Stimulated activated CD4-positive, alpha-beta T cell treated with anti-CD3 and anti-CD28 coated beads, Interleukin-12 subunit alpha, Interleukin-12 subunit beta, amount 100 ng/mL, for 48 hours (primary cell): ENCODE measurements around the gene CEP83.

ENCODE experiments used
- DNase-seq, 3 donors: peaks; one replicate each; pipeline ENCODE4 v3.0.0-alpha.2; 2020; ENCODE audit warnings: low read depth in 2 of 3, low spot score in 1 of 3

CEP83 gene

GRCh38 chr12:94308612-94309011, 151.1 kb downstream of the CEP83 start:
- no peak for DNase-seq

DNA sequence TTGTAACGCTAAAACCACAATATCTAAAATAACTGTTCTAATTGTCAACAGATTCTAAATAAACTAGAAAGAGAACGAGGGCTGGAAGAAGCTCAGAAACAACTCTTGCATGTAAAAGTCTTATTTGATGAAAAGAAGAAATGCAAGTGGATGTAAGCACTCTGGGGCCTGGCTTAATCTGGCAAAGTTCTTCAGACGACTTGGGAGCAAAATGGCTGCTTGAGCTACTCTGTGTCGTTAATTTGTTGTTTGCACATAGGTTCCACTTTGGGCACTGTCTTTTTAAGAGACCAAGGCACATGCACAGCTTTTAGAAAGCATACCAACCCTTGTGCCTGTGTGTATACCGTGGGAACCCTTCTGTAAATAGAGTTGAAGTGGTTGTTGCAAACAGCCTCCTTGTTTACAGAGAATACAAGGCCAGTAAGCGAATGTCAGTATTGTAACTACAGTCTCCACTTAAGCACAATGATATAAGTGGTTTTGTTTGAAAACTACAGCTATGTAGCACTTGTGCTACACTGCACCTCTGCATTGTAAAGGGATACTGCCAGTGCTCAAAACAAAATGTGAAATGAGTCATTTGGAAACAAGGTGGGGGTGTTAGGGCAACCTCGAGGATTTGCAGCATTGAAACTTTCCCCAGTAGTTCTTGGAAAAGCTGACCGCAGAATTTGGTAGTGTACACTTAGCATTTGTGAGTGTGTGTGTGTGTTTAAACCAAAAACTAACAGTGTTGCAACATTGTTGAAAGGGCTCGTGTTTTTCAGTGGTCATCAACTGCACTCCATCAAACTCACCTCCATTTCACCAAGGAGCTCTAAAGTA, 154.3 kb downstream of the CEP83 start:
- DNase-seq, result peak; percentile 24 to 62 (median 34)

- DNase-seq, result no peak
These were observed 155.1 kb downstream of the CEP83 start for GRCh38 chr12:94304566-94305061.

GRCh38 chr12:94304012-94304411, 155.7 kb downstream of the CEP83 start:
- no peak for DNase-seq

DNA sequence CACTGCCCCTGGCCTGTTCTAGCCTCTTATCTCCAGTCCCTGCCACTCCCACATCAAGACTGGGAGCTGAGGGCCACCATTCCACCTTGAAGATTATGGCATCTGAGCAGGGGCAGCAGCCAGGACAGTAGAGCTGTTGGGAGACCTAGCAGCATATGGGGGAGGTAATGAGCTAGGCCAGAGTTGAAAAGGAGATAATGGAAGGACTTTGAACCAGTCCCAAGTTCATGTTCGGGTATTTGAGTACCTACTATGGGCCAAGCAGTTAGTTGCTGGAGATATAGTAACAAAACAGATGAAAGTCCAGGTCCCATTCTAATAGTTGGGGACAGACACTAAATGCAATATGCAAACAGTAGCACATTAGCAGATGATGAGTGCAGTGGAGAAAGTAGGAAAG, 159.8 kb downstream of the CEP83 start:
- DNase-seq, result no peak

DNA sequence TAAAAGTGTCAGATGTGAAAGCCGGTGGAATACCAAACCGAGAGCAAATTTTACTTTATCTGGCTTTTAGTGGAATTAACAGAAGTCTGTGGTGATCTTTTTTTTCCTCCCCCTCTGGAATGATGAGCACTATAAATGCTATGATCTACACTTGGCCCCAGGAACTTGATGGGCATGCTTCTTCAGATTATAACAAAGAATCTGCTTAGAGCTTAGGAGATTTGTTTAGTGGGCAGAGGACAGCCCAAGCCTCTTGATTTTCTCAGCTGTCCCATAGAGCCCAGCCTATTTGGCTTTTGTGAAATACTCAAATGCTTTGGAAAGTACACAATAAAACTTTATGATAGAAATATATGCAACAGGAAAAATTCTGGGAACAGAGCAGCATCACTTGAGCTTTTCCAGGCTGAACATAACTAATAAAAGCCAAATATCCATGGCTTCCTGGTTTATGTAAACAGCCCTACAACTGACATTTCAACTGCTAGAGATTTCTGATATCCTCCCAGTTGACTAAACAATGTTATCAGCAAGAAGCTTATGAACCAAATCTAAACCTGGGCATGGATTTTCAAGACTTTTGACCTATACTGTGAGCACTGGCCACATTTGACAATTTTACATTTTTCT, 161.7 kb downstream of the CEP83 start:
- no peak for DNase-seq

- no peak for DNase-seq
These were observed 162.5 kb downstream of the CEP83 start for GRCh38 chr12:94297096-94297699.

DNA sequence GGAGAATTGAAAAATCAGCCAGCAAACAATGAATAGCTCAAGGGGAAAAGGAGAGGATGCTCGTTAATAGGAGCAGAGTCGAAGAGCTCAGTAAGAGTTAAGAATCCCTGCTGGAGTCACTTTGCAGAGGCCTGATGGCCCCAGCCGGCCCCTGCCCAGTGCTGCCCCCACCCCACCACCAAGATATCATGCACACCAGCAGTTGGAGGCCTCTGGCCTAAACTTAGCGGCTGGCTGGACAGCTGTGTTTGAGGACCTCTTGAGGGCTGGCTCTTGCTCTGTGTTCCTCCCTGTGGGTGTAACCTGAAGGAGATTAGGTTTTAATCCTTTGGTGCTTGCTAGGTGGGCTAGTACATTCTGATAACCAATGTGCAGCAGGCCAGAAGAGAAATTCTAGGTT, 169.3 kb downstream of the CEP83 start:
- DNase-seq, result no peak

GRCh38 chr12:94289461-94290312, 170.0 kb downstream of the CEP83 start:
- DNase-seq, result no peak

- no peak for DNase-seq
These were observed 172.4 kb downstream of the CEP83 start for GRCh38 chr12:94287245-94287628.

- no peak for DNase-seq
These were observed 173.0 kb downstream of the CEP83 start for GRCh38 chr12:94286583-94287244.

- no peak for DNase-seq
These were observed 173.6 kb downstream of the CEP83 start for GRCh38 chr12:94285943-94286582.

DNA sequence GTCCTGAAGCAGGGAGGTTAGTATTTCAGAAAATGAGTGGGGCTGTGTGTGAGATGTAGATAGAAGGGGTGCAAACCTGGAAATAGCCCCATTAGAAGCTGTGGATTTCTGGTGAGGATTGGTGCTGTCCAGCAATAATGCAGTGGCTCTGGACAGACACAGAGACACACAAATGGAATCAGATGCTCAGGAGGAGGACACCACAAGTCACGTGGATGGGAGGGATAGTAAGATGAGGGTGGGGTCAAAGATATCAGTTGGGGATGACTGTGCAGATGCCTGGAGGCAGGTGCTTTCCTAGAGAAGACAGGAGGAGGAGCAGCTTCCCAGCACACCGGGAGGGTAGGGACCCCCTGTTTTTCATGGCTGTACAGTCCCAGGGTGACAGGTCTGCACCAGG, 174.8 kb downstream of the CEP83 start:
- DNase-seq, result no peak

- DNase-seq, result no peak
These were observed 175.6 kb downstream of the CEP83 start for GRCh38 chr12:94284046-94284445.

GRCh38 chr12:94282675-94283074, 177.0 kb downstream of the CEP83 start:
- no peak for DNase-seq

DNA sequence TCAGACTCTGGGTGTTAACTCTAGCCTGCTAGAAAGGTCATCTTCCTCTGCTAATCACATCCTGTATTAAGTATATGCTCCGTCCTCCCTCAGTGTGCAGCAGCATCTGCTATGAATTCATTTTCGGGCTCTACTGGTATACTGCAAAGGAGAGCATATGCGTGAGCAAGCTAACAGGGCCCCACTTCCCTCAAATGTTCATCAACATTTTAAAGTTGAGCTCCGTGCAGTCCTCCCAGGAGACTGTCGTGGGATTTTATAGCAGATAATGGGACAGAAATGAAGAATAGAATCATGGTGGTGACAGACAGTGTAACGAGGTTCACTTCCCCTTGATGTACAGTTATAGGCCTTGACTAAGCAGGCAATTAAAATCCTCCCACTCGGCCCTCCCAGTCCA, 179.6 kb downstream of the CEP83 start:
- DNase-seq, result no peak

- DNase-seq, result no peak
These were observed 182.2 kb downstream of the CEP83 start for GRCh38 chr12:94277426-94278000.

GRCh38 chr12:94276725-94277124, 182.9 kb downstream of the CEP83 start:
- DNase-seq, result no peak

GRCh38 chr12:94273272-94273671, 186.4 kb downstream of the CEP83 start:
- DNase-seq, result no peak

DNA sequence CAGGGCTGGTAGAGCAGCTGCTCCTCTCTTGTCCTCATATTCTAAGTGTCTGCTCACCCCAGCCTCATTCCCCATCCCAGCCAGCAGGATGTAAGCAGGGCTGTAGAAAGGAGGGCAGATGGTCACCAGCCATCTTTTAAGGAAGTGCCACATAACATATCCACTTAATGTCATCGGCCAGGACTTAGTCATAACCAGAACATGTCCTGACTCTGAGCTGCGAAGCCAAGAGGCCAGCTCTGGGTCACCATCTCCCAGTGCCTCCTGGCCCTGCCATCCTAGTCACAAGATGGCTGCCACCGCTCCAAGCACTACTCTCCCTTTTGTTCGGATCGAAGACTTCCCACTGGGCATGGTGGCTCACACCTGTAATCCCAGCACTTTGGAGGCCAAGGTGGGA, 187.4 kb downstream of the CEP83 start:
- DNase-seq, result no peak
